AG04449 (cell line): ENCODE measurements around the gene TLX2.

ENCODE experiments used
- CTCF ChIA-PET: fragments of 350-600 bp; formaldehyde crosslinking; extraction: SDS; loops from one replicate; lab custom pipeline; 2021; ENCODE audit warnings: antibody characterized with exemption; lab: Yijun Ruan, JAX
- POLR2A ChIA-PET: fragments of 400-600, 350-600 bp; formaldehyde crosslinking; extraction: SDS; loops from one replicate; lab custom pipeline; 2020; ENCODE audit warnings: antibody characterized with exemption, inconsistent platforms; lab: Yijun Ruan, JAX
- DNase-seq: peaks from one replicate; pipeline ENCODE4 v3.0.0-alpha.2; 2010; ENCODE audit warnings: low read depth, low spot score
- H3K4me3 ChIP-seq: 2 replicates; pipeline ENCODE4 v1.5.1; 2011; ENCODE audit warnings: low read depth, mild to moderate bottlenecking, control low read depth, low read length
- CTCF ChIP-seq: IDR thresholded peaks from one replicate; pipeline ENCODE4 v1.5.1; 2011; ENCODE audit warnings: mild to moderate bottlenecking, moderate library complexity, low read length, control low read depth, inconsistent platforms; ENCODE audit not compliant: insufficient read depth; ENCODE audit errors: missing control alignments

TLX2 gene

GRCh38 chr2:74525717-74526648 lies 11.7 kb downstream of the TLX2 start, which contains the start of gene DQX1:
Gene DQX1 (minus strand): TSS chr2:74526231. CDS start chr2:74525729, 502 bp downstream.
- no peak for TF ChIP-seq CTCF
- DNase-seq = no peak
- H3K4me3 ChIP-seq = no peak within 1 kb of the TSS
- POLR2A ChIA-PET = interaction anchor here (0.8 kb wide), 1 partner anchor 22 kb away, joined by 3 read pairs; no protein-coding TSS in a partner anchor
- CTCF ChIA-PET = interaction anchor here (1.0 to 1.6 kb wide), 5 partner anchors 11 to 63 kb away, joined by 3 to 6 read pairs (median 3); partner anchors contain the start of genes PCGF1 and TLX2

GRCh38 chr2:74526649-74527230 lies 12.5 kb downstream of the TLX2 start:
- ChIA-PET POLR2A (interaction anchor here (0.8 kb wide), 1 partner anchor 23 kb away, joined by 3 read pairs; no protein-coding TSS in a partner anchor), CTCF (interaction anchor here (1.0 to 1.6 kb wide), 4 partner anchors 12 to 62 kb away, joined by 3 to 4 read pairs (median 3); partner anchors contain the start of genes PCGF1 and TLX2)
- TF ChIP-seq CTCF = no peak
- DNase-seq = no peak
- H3K4me3 ChIP-seq = no peak overlapping the region

GRCh38 chr2:74527741-74528140 lies 13.5 kb downstream of the TLX2 start:
- ChIA-PET POLR2A (no interaction called here), CTCF (interaction anchor here (1.5 to 8.9 kb wide), 4 partner anchors 20 to 58 kb away, joined by 3 to 137 read pairs (median 8); partner anchors contain the start of genes CCDC142, PCGF1 and TTC31)
- DNase-seq = no peak
- no peak for TF ChIP-seq CTCF
- no peak overlapping the region; the same call in 1 of the 2 replicates for H3K4me3 ChIP-seq

GRCh38 chr2:74528600-74529356 lies 14.5 kb downstream of the TLX2 start:
- ChIA-PET POLR2A (interaction anchor here (1.1 to 1.9 kb wide), 9 partner anchors 25 to 74 kb away, joined by 3 to 9 read pairs (median 6); partner anchors contain the start of genes CCDC142, INO80B, LOXL3 and TTC31), CTCF (interaction anchor here (1.2 to 8.9 kb wide), 6 partner anchors 11 to 57 kb away, joined by 4 to 137 read pairs (median 8); partner anchors contain the start of genes CCDC142, PCGF1 and TTC31)
- no peak for TF ChIP-seq CTCF
- DNase-seq = no peak
- peak overlapping the region; percentile 99 for H3K4me3 ChIP-seq

- peak within 1 kb of the TSS; percentile 99 for H3K4me3 ChIP-seq
- ChIA-PET POLR2A (interaction anchor here (0.5 to 1.9 kb wide), 15 partner anchors 9 to 149 kb away, joined by 3 to 9 read pairs (median 4); partner anchors contain the start of genes CCDC142, DCTN1, INO80B and LOXL3), CTCF (interaction anchor here (1.2 to 8.9 kb wide), 6 partner anchors 11 to 57 kb away, joined by 4 to 137 read pairs (median 8); partner anchors contain the start of genes CCDC142, PCGF1 and TTC31)
- DNase-seq = peak; percentile 93
- no peak for TF ChIP-seq CTCF
Observed at GRCh38 chr2:74529357-74530238, 15.3 kb downstream of the TLX2 start, which contains the start of the genes AUP1 and HTRA2. Gene AUP1 (minus strand): TSS chr2:74529706. CDS start chr2:74529629, 77 bp downstream. Gene HTRA2 (plus strand): TSS chr2:74529933. CDS start chr2:74530007, 74 bp downstream.
